ENCODE data around the gene TTYH3. TPM values are rescaled to one million over a fixed set of nuclear protein-coding genes. Genes with fewer than 3 reads are reported as not detected.

Gene TTYH3
- total RNA-seq, 4 donors from 2014 or later = 3.8 to 47.2 (median 25.2) TPM

DNA sequence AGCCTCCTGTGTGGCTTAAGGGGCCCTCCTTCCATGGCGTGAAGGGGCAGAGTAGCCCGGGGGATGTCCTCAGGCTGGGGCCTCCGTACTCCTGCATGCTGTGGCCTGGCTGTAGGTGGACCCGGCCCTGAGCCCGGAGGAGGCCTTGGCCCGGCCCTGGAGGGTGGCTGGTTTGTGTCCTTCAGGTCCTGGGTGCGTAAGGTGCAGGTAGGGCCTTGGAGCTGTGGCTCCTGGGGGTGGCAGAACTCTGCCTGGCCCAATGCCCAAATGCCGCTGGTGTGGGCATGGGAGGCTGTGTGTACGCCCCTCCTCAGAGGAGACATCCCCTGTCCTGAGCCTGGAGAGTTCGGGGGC lies 29.3 kb downstream of the TTYH3 start:
- H3K4me3 ChIP-seq = no peak overlapping the region
- H3K27me3 ChIP-seq = no peaks in the 10 kb centered on the region
- H3K36me3 ChIP-seq = no peaks in the 10 kb centered on the region
- TF ChIP-seq, protein P1, sequence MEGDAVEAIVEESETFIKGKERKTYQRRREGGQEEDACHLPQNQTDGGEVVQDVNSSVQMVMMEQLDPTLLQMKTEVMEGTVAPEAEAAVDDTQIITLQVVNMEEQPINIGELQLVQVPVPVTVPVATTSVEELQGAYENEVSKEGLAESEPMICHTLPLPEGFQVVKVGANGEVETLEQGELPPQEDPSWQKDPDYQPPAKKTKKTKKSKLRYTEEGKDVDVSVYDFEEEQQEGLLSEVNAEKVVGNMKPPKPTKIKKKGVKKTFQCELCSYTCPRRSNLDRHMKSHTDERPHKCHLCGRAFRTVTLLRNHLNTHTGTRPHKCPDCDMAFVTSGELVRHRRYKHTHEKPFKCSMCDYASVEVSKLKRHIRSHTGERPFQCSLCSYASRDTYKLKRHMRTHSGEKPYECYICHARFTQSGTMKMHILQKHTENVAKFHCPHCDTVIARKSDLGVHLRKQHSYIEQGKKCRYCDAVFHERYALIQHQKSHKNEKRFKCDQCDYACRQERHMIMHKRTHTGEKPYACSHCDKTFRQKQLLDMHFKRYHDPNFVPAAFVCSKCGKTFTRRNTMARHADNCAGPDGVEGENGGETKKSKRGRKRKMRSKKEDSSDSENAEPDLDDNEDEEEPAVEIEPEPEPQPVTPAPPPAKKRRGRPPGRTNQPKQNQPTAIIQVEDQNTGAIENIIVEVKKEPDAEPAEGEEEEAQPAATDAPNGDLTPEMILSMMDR (IDR thresholded peaks at IDR 0.05) = no peak
- no peak for TF ChIP-seq POLR2A (IDR thresholded peaks at IDR 0.05)
- H3K27ac ChIP-seq = no peak overlapping the region
- H3K4me1 ChIP-seq = no peaks in the 10 kb centered on the region
- intact Hi-C loops (cut with DNase I; ENCODE audit: low total_unique reads) = no loop called here
- DNase-seq = no peak
- no peaks in the 10 kb centered on the region for H3K9me3 ChIP-seq

DNA sequence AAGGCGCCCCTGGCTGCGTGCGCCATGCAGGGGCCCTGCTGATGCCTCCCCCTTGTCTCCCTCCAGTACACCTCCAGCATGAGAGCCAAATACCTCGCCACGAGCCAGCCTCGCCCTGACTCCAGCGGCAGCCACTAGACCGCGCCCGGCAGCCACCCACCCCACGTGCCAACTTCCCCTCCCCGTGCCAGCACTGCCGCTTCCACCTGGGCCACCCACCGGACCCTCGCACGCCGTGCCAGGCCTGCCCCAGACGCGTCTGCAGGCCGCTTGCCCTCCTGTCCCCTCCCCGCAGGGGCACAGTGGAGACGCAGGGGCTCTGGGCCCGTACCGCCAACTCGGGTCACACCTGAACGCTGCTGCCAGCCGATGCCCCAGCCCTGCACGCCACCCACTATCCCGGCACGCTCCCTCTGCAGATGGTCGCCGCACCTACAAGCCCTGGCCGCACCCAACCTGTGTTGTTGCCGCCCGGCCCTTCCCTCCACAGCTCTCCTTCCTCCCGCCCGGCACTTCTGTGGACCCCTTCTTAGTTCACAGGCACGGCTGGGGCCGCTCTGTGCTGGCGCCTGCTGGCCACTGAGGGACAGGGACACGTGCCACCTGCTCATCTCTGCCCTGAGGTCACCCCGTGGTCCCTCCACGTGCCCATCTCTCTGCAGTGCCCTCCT lies 30.0 kb downstream of the TTYH3 start:
- TF ChIP-seq POLR2A (IDR thresholded peaks at IDR 0.05) = no peak
- TF ChIP-seq, protein P1 (IDR thresholded peaks at IDR 0.05) = no peak
- intact Hi-C loops (cut with DNase I; ENCODE audit: low total_unique reads) = no loop called here
- H3K4me3 ChIP-seq = no peak overlapping the region
- no peaks in the 10 kb centered on the region for H3K4me1 ChIP-seq
- H3K27me3 ChIP-seq = no peaks in the 10 kb centered on the region
- no peak for DNase-seq
- H3K27ac ChIP-seq = no peak overlapping the region
- no peaks in the 10 kb centered on the region for H3K36me3 ChIP-seq
- no peaks in the 10 kb centered on the region for H3K9me3 ChIP-seq

DNA sequence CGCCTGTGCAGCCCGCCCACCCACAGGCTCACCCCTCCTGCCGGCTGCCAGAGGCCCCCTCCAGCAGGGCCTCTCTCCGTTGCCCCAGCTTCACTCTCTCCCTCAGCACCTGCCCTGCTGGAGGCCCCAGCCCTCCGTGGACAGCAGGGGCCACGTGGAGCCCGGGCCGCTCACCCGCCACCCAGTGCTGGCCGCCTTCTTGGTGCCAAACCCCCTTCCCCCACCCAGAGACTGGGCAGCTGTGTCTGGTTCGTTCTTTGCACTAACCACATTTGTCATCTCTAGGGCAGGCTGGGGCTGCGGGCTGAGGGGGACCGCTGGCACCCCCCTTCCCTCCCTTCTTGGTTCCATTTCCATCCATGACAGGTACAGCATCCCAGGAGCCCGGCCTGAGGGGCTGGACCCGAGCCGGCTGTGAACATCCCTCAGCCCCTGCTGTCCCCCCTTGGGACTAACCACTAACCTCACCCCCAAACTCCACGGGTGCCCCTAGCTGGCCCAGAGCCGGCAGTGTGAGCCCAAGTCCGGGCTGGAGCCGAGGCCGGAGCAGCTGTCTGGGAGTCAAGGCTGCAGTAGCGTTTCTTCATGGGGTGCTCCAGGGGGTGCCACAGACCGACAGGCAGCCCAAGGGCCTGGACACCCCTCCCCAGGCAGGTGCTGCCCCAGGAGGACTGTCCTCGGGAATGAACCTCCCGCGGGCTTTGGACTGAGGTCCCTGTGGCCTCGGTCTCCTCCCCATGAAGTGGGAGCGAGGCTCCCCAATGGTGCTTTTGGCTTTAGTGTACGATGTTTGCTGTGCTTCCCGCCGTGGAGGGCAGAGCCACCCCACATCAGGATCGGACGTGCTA lies 30.7 kb downstream of the TTYH3 start:
- TF ChIP-seq, protein P1 (IDR thresholded peaks at IDR 0.05) = no peak
- no peak for TF ChIP-seq POLR2A (IDR thresholded peaks at IDR 0.05)
- H3K36me3 ChIP-seq = no peaks in the 10 kb centered on the region
- H3K4me3 ChIP-seq = no peak overlapping the region
- no peak for DNase-seq
- intact Hi-C loops (cut with DNase I; ENCODE audit: low total_unique reads) = no loop called here
- H3K9me3 ChIP-seq = no peaks in the 10 kb centered on the region
- no peaks in the 10 kb centered on the region for H3K27me3 ChIP-seq
- H3K27ac ChIP-seq = no peak overlapping the region
- H3K4me1 ChIP-seq = no peaks in the 10 kb centered on the region

DNA sequence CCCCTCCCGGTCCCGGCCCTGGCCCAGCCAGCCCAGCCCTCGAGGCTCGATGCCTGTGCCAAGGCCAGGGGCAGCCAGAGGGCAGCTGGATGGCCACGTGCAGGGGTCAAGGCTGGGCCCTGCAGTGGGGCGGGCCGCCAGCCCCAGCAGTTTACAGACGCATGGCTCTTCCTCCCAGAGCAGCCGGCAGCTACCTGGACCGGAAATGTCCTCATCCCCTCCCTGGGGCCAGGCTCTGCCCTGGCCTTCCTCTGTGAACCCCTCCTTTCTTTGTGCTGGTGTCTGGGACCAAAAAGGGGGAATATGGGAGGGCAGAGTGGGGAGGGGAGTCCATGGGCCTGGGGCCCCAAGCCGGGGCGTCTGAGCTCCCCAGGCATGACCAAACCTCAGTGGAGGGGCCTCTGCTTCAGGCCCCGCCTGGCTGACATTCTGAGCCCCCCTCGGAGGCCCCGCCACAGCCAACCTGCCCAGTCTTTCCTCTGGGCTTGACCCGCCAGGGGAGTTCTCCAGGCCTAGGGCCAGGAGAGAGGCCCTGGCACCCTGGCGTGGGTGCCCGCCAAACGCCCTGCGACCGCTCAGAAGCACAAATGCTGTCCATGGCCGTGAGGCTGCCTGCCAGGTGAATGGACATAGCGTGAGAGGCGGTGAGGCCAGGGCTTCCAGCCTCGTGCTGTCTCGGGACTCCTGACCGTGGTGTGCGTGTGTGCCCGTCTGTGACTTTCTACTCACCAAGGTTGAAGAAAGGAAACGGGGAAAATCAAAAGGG lies 31.5 kb downstream of the TTYH3 start:
- H3K36me3 ChIP-seq = no peaks in the 10 kb centered on the region
- no peaks in the 10 kb centered on the region for H3K4me1 ChIP-seq
- intact Hi-C loops (cut with DNase I; ENCODE audit: low total_unique reads) = no loop called here
- no peaks in the 10 kb centered on the region for H3K27me3 ChIP-seq
- TF ChIP-seq POLR2A (IDR thresholded peaks at IDR 0.05) = no peak
- TF ChIP-seq, protein P1 (IDR thresholded peaks at IDR 0.05) = no peak
- H3K4me3 ChIP-seq = no peak overlapping the region
- H3K9me3 ChIP-seq = no peaks in the 10 kb centered on the region
- H3K27ac ChIP-seq = no peak overlapping the region
- no peak for DNase-seq

Measured in uterus (tissue), 4 donors.